HL-60/S4 treated with phorbol 12-myristate 13-acetate at 8.2 ng/mL for 4 days and 3 days (cell line): ENCODE results near the gene PFDN4.
"Not testable (repeated sequence)": the region's sequence is repeated elsewhere in the genome, so short reads cannot be mapped to it uniquely, and the experiment has no call there.

Experiments used
- in situ Hi-C: fragments of 300-500 bp; cut with MboI; formaldehyde crosslinking; loops from 2 replicates; pipeline ENCODE4 v1.15.0; 2022; ENCODE audit warnings: low sequenced_read_pairs

The PFDN4 gene

GRCh38 chr20:54263116-54263690 lies 55.3 kb downstream of the PFDN4 start:
- in situ Hi-C loops = no loop called here

- in situ Hi-C loops = not testable (repeated sequence)
These were observed 57.9 kb downstream of the PFDN4 start for GRCh38 chr20:54265791-54266190.

- in situ Hi-C loops = no loop called here
These were observed 59.0 kb downstream of the PFDN4 start for GRCh38 chr20:54266844-54267243.

GRCh38 chr20:54267483-54268003 lies 59.7 kb downstream of the PFDN4 start:
- in situ Hi-C loops = no loop called here

- in situ Hi-C loops = no loop called here
These were observed 61.1 kb downstream of the PFDN4 start for GRCh38 chr20:54268941-54269340.
